Testis (tissue), 3 donors: ENCODE data around the gene TEX28. TPM values are rescaled to one million over a fixed set of nuclear protein-coding genes. Genes with fewer than 3 reads are reported as not detected.
"Not testable (repeated sequence)": the region's sequence is repeated elsewhere in the genome, so short reads cannot be mapped to it uniquely, and the experiment has no call there.

Source experiments
- DNase-seq: peaks from one replicate; pipeline ENCODE4 v3.0.0-alpha.2; 2019
- H3K27ac ChIP-seq, 2 donors: fragments of 200-600 bp; sonication (generic); one replicate each; pipeline ENCODE4 v1.5.1; 2019
- H3K27me3 ChIP-seq: fragments of 200-600 bp; sonication (generic); one replicate; pipeline ENCODE4 v1.5.1; 2019
- H3K36me3 ChIP-seq: fragments of 200-600 bp; sonication (generic); one replicate; pipeline ENCODE4 v1.5.1; 2017; ENCODE audit warnings: low read depth; ENCODE audit errors: missing control alignments
- H3K4me1 ChIP-seq: fragments of 200-600 bp; sonication (generic); one replicate; pipeline ENCODE4 v1.5.1; 2019
- H3K4me3 ChIP-seq, 2 donors: fragments of 200-600 bp; sonication (generic); one replicate each; pipeline ENCODE4 v1.5.1; 2017 to 2019
- H3K9me3 ChIP-seq: fragments of 200-600 bp; sonication (generic); one replicate; pipeline ENCODE4 v1.5.1; 2017
- CTCF ChIP-seq, 3 experiments: fragments of 450-650 bp in 2 of 3; fragments of 200-600 bp in 1 of 3; sonication (generic) in 1 of 3; IDR thresholded peaks; one replicate each; pipeline ENCODE4 v1.5.1; 2016 to 2019; ENCODE audit warnings: antibody characterized with exemption in 3 of 3, mild to moderate bottlenecking in 2 of 3, moderate library complexity in 1 of 3
- POLR2A ChIP-seq: fragments of 450-650 bp; IDR thresholded peaks from one replicate; pipeline ENCODE4 v1.6.1; 2017; ENCODE audit warnings: antibody characterized with exemption, mild to moderate bottlenecking, moderate library complexity
- WGBS, 2 donors: methylation state at CpG; one replicate each; pipeline ENCODE4 v1.1.5; 2018; 5-methylcytosine and 5-hydroxymethylcytosine counted together
- intact Hi-C: fragments of 100-400 bp; cut with DNase I; formaldehyde crosslinking; loops from one replicate; pipeline ENCODE4 v1.15.1; 2023; ENCODE audit warnings: low total_unique reads
- polyA plus RNA-seq: library from polyadenylated mRNA; stranded (reverse); fragments of 350-450 nt; fragmentation: Illumina TruSeq; extraction: RNeasy Lipid Tissue Mini Kit (QIAGEN cat#74804); gene quantifications from one replicate; pipeline ENCODE4 v1.2.3, GENCODE V29; 2014; ENCODE audit warnings: low read depth, low replicate concordance; ENCODE audit not compliant: insufficient read depth
- total RNA-seq, 2 donors: library from RNA; depleted of rRNA; stranded (reverse); fragments of >200 nt; gene quantifications; one replicate each; pipeline ENCODE4 v1.2.3, GENCODE V29; 2016

Gene TEX28
- total and polyA plus RNA-seq, 3 donors from 2014 or later: 4.2 to 9.0 (median 6.4) TPM

GRCh38 chrX:154305541-154306205 is 10.7 kb upstream of the TEX28 start:
- Histone ChIP-seq H3K36me3 (no peaks in the 10 kb centered on the region), H3K4me1 (no peaks in the 10 kb centered on the region), H3K4me3 (no peak overlapping the region), H3K27ac (no peak overlapping the region), H3K9me3 (no peaks in the 10 kb centered on the region), H3K27me3 (no peaks in the 10 kb centered on the region)
- DNase-seq: no peak
- no peak for TF ChIP-seq CTCF (IDR thresholded peaks at IDR 0.05)
- TF ChIP-seq POLR2A: no peak
- intact Hi-C loops: no loop called here
- 24 to 59% methylated on average over 4 to 11 of the region's 11 CpGs for WGBS, 2 donors

GRCh38 chrX:154304846-154305245 is 9.9 kb upstream of the TEX28 start:
- TF ChIP-seq POLR2A: no peak
- no peak for TF ChIP-seq CTCF (IDR thresholded peaks at IDR 0.05)
- WGBS, 2 donors: 80 to 89% methylated on average over 7 to 10 of the region's 10 CpGs

GRCh38 chrX:154303476-154303875 is 8.6 kb upstream of the TEX28 start:
- DNase-seq: no peak
- Histone ChIP-seq H3K27me3 (no peaks in the 10 kb centered on the region), H3K27ac (no peak overlapping the region), H3K4me1 (no peaks in the 10 kb centered on the region), H3K9me3 (no peaks in the 10 kb centered on the region), H3K36me3 (no peaks in the 10 kb centered on the region), H3K4me3 (no peak overlapping the region)
- no peak for TF ChIP-seq POLR2A
- no peak for TF ChIP-seq CTCF (IDR thresholded peaks at IDR 0.05)
- 73 to 76% methylated on average over 7 to 8 of the region's 8 CpGs for WGBS, 2 donors
- intact Hi-C loops: no loop called here

More at GRCh38 chrX:154304846-154305245, 9.9 kb upstream of the TEX28 start:
- Histone ChIP-seq H3K27ac (no peak overlapping the region), H3K36me3 (no peaks in the 10 kb centered on the region), H3K9me3 (no peaks in the 10 kb centered on the region), H3K27me3 (no peaks in the 10 kb centered on the region), H3K4me3 (no peak overlapping the region), H3K4me1 (no peaks in the 10 kb centered on the region)
- intact Hi-C loops: no loop called here
- DNase-seq: no peak

- 85 to 90% methylated on average over 7 of the region's 7 CpGs for WGBS, 2 donors
- H3K36me3 ChIP-seq, intact Hi-C loops, H3K4me3 ChIP-seq, DNase-seq, H3K4me1 ChIP-seq, H3K27ac ChIP-seq, H3K27me3 ChIP-seq, H3K9me3 ChIP-seq: not testable (repeated sequence)
These were observed 8.1 kb upstream of the TEX28 start for GRCh38 chrX:154302998-154303397.

- intact Hi-C loops: no loop called here
- no peaks in the 10 kb centered on the region for H3K36me3 ChIP-seq
- TF ChIP-seq POLR2A (no peak), CTCF (IDR thresholded peaks at IDR 0.05) (no peak)
- no peak for DNase-seq
- H3K27ac ChIP-seq: no peak overlapping the region
- no peaks in the 10 kb centered on the region for H3K27me3 ChIP-seq
- H3K4me3 ChIP-seq: no peak overlapping the region
- no peaks in the 10 kb centered on the region for H3K9me3 ChIP-seq
- WGBS, 2 donors: 57 to 77% methylated on average over 6 to 8 of the region's 8 CpGs
- no peaks in the 10 kb centered on the region for H3K4me1 ChIP-seq
These were observed 5.9 kb upstream of the TEX28 start for GRCh38 chrX:154300816-154301215.
